NOMO-1 treated with DMSO at 0.1 percent for 48 hours (cell line): ENCODE results near the gene ALG2.

ENCODE experiments used
- DNase-seq: peaks from one replicate; lab custom pipeline; 2025; ENCODE audit not compliant: unreplicated experiment; lab: John Stamatoyannopoulos, UW

Gene ALG2

DNA sequence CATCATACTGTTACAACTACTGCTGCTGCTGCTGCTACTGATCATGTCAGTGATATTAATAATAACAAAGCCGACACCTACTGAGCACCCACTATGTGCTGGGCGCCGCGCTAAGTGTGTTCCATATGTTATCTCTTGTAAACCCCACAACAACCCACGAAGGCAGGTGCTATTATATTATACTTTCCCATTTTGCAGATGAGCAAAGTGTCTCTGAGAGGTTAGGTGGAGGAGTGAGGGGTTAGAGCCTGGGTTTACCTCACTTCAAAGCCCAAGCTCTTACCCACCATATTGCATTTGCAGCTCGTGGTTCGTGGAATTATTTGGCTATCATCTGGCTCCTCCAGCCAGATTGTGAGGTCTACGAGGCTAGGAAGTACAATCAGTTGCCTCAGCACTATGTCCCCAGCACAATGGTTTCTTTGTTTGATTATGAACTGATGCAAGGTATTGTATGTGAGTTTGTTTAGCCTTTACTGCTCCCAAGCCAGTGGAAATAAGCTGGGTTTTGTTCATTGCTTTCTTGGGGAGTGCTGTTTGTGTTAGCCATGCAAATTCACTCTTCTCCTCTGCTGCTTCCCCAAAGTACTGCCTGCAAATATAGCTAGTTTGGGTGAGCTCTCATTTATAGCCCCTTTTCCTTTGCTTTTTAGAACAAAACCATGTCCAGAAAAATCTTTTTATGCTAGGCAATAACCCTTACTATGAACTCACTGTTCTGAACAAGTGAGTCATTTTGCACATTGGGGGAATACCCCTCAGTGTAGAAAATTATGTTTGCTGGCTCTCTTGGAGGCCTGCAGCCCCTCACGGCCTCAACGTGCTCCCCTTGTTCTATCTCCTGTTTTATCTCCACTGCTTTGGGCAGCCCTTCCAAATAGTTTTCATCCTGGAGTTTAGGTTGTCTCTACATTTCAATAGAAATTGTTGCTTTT lies 47.9 kb downstream of the ALG2 start:
- no peak for DNase-seq

GRCh38 chr9:99172124-99173091 lies 49.3 kb downstream of the ALG2 start:
- no peak for DNase-seq

- DNase-seq, result no peak
These were observed 50.3 kb downstream of the ALG2 start for GRCh38 chr9:99171225-99172123.

DNA sequence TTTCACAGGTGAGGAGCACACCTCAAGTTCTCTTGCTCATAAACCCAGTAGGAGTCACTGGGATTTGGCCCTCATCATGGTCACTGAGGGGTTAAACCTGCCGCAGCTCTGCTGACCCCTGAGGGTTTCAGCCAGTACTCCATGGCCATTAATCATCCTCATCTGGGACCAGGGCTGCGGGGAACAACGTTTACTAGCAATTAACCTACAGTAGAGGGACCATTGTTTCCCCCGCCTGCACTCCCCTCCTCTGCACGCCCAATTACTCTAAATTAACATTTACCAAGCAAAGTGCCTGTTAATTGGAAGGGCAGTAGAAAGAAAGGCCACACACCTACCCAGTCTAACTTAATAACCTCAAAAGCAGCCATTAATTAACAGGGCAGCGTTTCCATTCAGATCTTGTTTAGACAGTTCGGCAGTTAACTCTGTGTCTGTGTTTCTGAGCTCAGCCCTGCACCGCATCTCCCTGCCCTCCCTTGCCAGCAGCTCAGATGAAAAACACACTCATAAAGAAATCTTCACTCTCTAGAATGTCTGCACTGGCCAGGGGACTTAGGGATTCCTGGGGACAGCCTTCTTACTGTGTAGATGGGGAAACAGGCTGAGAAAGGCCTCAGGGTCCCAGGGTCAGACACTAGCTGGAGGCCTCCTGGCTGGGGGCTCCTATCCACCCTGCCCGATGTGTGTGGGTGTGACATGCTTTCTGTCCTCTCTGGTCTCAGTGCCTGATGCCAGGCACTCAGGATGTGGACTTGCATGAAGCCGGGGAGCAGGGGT lies 51.6 kb downstream of the ALG2 start:
- no peak for DNase-seq

DNA sequence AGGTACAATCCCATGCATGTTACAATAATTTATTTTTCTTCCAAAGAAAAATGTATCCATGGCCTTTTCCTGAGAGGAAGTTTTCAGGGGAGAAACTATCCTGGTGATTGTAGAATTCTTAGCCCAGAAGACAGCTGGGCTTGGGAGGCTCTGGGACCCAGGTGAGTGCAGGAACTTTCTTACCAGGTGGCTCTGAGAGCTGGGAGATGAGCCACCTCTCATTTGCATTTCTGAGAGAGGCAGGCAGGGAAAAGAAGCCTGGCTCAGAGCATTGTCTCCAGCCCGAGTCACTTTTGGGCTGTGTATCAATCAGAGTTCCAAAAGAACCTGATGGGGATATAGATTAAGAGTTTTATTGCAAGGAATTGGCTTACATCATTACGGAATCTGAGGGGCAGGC lies 52.7 kb downstream of the ALG2 start:
- no peak for DNase-seq

GRCh38 chr9:99167694-99168093 lies 54.0 kb downstream of the ALG2 start:
- peak; percentile 47 for DNase-seq

DNA sequence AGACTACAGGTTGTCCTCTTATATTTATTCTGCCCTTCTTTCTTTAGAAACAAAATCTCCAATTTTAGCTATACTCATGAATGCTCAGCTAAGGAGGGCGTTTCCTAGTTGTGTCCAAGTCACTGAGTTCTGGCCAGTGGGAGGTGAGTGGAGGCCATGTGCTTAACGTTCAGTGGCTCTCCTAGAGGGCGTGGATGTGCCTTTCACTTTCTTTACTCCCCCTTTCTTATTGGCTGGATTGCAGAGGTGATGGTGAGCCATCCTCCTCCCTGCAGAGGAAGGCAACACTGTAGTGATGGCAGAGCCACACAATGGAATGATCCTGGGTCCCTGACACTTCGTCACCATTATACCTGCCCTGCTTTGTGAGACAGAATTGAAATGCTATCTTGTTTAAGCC lies 54.6 kb downstream of the ALG2 start:
- no peak for DNase-seq
